Lower leg skin (tissue), 3 donors: ENCODE data around the gene ACYP1.

ENCODE experiments used
- CTCF ChIP-seq, 3 donors: fragments of 450-650 bp; IDR thresholded peaks; one replicate each; pipeline ENCODE4 v1.5.1; 2016; ENCODE audit warnings: antibody characterized with exemption in 3 of 3, mild to moderate bottlenecking in 3 of 3, moderate library complexity in 2 of 3
- POLR2A ChIP-seq, 2 donors: fragments of 450-650 bp; IDR thresholded peaks; one replicate each; pipeline ENCODE4 v1.6.1; 2016 to 2017; ENCODE audit warnings: antibody characterized with exemption in 2 of 2, mild to moderate bottlenecking in 1 of 2, moderate library complexity in 1 of 2

GRCh38 chr14:75013290-75013689 lies 50.5 kb downstream of the ACYP1 start:
- TF ChIP-seq CTCF (IDR thresholded peaks at IDR 0.05): no peak
- TF ChIP-seq POLR2A (IDR thresholded peaks at IDR 0.05): no peak
